ENCODE results near the gene KLC1.

KLC1 gene

DNA sequence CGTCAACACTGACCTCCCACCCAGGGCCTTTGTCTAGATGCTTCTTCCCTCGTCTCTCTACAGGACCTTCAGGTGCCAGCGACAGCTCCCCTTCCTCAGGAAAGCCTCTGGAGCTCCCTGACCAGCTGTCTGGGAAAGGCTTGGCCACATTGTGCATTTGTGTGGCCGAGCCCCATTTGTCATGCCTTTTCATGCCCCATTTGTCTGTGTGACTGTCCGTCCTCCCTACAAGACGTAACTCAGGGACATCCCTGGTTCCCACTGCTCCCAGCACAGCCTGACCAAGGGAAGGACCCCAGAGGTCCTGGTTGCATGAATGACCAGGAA lies 110.4 kb downstream of the KLC1 start:
- DNase-seq (ENCODE audit: low read depth), result no peak
- H3K4me3 ChIP-seq (ENCODE audit: low read length), result no peak overlapping the region
- TF ChIP-seq, protein P1, sequence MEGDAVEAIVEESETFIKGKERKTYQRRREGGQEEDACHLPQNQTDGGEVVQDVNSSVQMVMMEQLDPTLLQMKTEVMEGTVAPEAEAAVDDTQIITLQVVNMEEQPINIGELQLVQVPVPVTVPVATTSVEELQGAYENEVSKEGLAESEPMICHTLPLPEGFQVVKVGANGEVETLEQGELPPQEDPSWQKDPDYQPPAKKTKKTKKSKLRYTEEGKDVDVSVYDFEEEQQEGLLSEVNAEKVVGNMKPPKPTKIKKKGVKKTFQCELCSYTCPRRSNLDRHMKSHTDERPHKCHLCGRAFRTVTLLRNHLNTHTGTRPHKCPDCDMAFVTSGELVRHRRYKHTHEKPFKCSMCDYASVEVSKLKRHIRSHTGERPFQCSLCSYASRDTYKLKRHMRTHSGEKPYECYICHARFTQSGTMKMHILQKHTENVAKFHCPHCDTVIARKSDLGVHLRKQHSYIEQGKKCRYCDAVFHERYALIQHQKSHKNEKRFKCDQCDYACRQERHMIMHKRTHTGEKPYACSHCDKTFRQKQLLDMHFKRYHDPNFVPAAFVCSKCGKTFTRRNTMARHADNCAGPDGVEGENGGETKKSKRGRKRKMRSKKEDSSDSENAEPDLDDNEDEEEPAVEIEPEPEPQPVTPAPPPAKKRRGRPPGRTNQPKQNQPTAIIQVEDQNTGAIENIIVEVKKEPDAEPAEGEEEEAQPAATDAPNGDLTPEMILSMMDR (IDR thresholded peaks at IDR 0.05; ENCODE audit: insufficient read depth, low read depth, low read length, missing control alignments), result no peak

DNA sequence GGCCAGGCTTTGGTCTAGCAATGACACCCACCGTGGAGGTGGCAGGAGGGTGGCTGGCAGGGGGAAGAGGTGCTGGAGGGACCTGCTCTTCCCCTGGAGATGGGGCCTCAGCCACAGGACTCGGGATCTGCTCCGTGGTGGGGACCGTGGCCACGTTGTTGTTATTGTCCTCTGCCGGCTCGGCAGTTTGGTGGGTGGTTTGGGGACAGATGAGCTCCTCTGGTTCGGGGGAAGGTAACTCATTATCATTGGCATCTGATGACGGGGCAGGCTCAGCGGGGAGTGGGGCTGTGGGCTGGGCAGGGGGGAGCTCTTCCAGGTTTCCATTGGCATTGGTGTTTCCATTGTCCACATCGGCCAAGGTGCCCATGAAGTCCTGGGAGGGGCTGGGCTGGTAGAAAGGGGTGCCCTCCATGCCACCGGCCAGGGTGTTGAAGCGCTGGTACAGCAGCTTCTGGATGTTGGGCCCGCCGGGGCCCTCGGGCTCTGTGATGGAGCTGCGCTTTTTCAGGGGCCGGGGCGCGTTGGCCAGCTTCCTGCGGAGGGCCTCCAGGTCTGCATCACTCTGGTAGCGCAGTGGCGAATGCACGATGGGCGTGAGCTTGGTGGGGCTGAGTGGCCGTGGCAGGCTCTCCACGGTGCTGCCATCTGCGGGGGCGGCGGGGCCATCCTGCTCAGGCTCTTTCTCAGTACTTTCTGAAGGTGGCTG lies 110.9 kb downstream of the KLC1 start:
- no peak for DNase-seq (ENCODE audit: low read depth)
- TF ChIP-seq, protein P1 (IDR thresholded peaks at IDR 0.05; ENCODE audit: insufficient read depth, low read depth, low read length, missing control alignments), result no peak
- H3K4me3 ChIP-seq (ENCODE audit: low read length), result no peak overlapping the region

DNA sequence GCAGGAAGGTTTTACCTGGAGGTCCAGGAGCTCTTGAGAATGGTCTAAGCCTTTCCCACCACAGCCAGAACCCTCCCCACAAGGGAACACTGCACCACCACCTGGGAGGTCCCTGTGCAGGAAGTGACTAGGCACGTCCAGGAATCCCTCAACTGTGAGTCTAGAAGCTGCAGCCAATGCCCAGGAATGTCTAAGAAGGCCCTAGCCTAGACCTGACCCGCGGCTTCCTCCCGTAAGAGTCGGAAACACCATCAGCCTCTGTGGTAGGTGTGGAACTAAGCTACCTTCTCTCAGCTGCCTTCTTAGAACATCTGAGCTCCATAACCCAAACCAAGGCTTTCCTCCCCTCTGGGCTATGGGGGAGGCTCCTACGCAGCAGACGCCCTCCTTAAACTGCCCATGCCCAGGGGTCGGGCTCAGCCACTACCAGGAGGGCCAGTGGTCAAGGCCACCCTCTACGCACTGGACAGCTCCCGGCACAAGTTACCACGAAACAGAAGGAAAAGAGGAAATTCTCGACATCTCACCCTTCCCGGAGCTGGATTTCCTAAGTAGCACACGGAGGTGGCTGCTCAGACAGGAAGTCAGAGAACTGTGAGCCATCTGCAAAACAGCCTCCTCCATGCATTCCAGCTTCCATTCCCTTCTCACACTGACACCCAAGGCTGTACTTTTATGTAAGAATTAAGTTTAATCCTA lies 112.1 kb downstream of the KLC1 start:
- H3K4me3 ChIP-seq (ENCODE audit: low read length), result no peak overlapping the region
- no peak for DNase-seq (ENCODE audit: low read depth)
- TF ChIP-seq, protein P1 (IDR thresholded peaks at IDR 0.05; ENCODE audit: insufficient read depth, low read depth, low read length, missing control alignments), result no peak

DNA sequence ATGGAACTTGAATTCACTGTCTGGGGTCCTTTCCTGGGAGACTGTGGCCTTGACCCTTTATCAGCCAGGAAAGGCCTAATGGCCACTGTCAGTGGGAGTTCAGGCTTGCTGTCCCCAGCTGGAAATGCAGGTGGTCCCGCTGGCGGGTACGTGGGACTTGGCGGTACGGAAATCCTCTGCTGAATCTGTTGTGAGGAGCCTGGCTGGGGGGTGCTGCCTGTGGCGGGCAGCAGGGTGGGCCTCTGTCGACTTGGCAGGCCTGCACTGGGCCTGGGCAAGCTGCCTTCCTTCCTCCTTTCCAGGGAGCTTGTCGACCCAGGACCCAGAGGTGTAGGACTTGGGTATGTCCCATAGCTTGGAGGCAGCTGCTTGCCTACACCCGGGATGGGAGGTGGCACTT lies 112.9 kb downstream of the KLC1 start:
- DNase-seq (ENCODE audit: low read depth), result no peak
- TF ChIP-seq, protein P1 (IDR thresholded peaks at IDR 0.05; ENCODE audit: insufficient read depth, low read depth, low read length, missing control alignments), result no peak
- no peak overlapping the region for H3K4me3 ChIP-seq (ENCODE audit: low read length)

DNA sequence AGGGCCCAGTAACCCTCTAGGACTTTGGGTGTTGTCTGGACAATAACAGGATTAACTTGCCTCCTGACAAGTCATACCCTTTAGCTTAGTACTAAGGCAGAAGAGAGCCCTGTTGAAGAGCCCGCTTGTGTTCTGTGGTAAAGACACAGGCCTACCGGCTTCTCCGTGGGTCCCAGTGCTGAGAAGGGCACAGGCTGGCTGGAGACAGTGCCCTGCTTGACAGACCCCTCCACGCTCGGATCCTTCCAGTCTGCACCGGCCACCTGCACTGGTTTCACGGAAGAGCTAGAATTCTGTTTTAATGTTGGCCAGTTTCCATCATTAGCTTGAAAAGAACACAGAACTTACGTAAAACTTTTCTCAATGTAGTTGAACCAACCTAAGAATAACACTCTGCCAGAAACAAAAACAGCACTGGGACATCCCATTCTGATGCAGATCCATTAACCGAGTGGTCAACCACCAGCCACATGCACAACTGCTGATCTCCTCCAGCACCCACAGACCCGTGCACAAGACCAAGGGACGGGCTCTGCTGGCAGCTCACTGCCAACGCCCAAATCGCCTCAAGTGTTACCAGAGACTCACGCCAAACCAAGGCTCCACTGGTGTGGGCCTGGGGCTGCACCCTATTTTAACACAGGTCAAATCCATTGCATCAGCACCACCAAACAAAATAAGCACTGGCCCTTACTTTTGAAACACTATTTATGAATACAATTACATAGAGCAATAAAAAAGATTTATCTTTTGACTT lies 113.7 kb downstream of the KLC1 start:
- DNase-seq (ENCODE audit: low read depth), result no peak
- no peak overlapping the region for H3K4me3 ChIP-seq (ENCODE audit: low read length)
- TF ChIP-seq, protein P1 (IDR thresholded peaks at IDR 0.05; ENCODE audit: insufficient read depth, low read depth, low read length, missing control alignments), result no peak

DNA sequence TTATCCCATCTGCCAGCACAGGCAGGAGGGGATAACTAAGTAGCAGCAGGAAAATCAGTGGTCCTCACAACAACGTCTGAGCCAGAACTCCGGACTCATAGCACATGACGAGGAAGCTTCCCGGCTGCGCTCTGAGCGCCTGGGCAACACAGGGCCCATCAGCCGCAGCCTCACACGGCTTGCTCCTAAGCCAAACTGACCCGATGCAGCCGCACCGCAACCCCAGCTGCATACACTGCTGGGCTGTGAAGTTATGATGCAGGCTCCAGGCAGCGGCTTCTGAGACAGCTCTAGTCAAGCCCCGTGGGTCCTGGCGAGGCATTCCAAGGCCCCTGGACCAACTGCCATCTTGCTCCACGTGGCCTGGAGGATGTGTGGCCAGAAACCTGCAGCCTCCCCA lies 114.7 kb downstream of the KLC1 start:
- no peak overlapping the region for H3K4me3 ChIP-seq (ENCODE audit: low read length)
- DNase-seq (ENCODE audit: low read depth), result no peak
- TF ChIP-seq, protein P1 (IDR thresholded peaks at IDR 0.05; ENCODE audit: insufficient read depth, low read depth, low read length, missing control alignments), result no peak
